ENCODE results near the gene ITGBL1.

Gene ITGBL1

GRCh38 chr13:101451641-101452040, 834 bp upstream of the ITGBL1 start:
- no peak for DNase-seq (ENCODE audit: low spot score)

- no peak for DNase-seq (ENCODE audit: low spot score)
Measured at GRCh38 chr13:101453784-101454201, 1.3 kb downstream of the ITGBL1 start.

DNA sequence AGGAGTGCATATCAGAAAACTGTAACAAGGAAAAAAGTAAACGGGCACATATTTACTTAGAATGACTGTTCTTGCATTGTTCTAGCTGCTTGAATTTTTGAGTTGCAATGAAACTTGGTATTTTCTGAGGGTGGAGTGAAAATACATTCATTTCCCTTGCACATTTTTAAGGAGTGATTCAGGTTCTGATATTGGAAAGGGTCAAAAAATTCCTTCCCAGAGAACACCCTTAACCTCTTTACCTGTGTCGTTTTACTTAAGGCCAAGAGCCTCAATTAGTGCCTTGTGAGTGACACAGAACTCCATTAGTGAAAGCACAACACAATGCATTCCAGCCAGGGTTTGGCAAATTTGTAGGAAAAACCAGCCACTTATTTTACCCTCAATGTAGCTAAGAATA, 2.3 kb downstream of the ITGBL1 start:
- DNase-seq (ENCODE audit: low spot score) = no peak

DNA sequence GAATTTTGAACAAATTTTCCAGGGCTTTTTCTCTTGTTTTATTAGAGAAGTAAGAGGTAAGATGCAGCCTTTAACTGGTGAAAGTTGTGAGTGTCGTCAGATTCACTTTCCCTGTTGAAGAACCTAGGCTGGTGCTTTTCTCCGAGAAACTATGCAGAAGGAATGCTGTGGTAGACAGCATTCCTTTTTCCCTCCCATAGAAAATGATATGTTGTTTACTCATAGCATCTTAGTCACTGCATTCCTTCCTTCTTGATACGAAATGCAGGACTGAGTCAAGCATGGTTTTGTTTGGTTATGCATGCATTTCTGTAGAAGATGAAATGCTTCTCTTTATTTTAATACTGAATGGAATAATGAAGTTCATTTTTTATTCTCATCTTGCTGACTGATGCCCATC, 3.4 kb downstream of the ITGBL1 start:
- no peak for DNase-seq (ENCODE audit: low spot score)

DNA sequence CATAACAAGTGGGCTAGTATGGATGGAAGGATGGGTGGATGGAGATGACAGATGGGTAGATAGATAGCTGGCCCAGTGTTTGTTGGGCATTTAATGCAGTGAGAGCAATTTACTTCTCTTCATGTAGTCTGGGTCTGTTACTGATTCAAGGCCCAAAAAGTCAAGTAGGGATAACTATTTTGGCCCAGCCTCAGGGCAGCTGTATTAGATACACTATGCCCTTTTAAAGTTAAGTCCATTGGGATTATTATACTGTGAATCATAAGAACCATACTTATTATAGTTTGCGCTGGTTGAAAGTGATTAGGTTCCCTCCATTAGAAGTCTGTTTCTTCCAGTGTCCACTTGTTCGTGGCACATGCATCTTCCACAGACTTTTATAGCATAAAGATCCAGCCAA, 4.7 kb downstream of the ITGBL1 start:
- DNase-seq (ENCODE audit: low spot score) = no peak

DNA sequence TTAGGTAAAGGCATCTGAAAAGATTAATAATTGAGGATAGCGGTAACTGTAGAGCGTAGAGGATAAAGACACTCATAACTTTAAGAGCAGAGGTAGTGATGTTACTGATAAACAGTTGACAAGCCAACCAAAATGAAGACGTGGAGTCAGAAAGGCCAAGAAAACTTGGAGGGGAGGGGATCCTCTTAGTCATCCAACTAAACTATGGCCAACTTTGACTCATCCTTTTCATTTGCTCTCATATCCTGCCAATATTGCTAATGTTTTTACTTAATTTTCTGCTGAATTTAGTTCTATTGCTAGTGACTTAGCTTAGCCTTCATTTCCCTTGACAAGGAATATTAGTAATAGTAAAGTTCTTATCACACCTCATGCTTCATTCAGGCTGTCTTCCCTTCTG, 13.4 kb downstream of the ITGBL1 start:
- DNase-seq (ENCODE audit: low spot score) = no peak

- no peak for DNase-seq (ENCODE audit: low spot score)
Measured at GRCh38 chr13:101467415-101467814, 14.9 kb downstream of the ITGBL1 start.

DNA sequence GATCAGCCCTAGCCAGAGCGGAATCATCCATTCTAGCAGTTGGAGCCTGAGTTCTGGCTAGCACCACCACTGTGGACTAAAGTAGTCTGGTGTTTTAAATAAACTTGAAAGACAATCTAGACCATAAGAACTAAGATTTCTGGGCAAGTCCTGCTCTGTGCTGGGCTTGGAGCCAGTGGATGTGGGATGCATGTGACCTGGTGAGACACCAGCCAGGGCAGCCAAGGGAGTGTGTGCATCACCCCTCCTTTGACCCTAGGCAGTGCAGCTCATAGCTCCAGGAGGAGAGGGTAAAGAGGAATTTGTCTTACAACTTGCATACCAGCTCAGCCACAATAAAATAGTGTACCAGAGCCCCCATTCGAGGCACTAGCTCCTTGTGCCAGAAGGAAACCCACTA, 21.0 kb downstream of the ITGBL1 start:
- no peak for DNase-seq (ENCODE audit: low spot score)

DNA sequence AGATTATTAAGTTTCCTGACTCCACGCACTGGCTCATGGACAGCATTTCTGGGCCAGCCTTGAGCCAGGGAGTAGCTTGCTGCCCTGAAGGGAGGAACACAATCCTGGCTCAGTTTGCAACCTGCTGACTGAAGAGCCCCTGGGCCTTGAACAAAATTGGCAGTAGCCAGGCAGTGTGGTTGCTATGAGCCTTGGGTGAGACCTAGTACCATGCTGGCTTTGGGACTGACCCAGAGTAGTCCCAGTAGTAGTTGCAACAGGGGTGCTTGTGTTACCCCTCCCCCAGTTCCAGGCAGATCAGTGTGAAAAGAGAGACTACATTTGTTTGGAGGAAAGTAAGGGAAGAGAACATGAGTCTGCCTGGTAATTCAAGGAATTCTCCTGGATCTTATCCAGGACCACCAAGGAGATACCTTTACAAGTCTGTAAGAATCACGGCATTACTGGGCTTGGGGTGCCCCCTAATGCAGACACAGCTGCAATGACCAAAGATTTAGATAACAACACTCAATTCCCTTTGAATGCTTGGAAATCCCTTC, 22.0 kb downstream of the ITGBL1 start:
- DNase-seq (ENCODE audit: low spot score) = no peak

DNA sequence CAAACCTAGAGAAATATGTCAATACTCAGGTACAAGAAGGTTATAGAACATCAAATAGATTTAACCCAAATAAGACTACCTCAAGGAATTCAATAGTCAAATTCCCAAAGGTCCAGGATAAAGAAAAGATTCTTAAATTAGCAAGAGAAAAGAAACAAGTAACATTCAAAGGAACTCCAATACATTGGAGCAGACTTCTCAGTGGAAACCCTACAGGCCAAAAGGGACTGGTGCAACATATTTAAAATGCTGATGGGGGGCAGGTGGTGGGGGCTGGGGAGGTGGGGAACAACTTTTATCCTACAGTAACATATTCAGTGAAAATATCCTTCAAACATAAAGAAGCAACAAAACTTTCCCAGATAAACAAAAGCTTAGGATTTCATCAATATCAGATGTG, 23.1 kb downstream of the ITGBL1 start:
- DNase-seq (ENCODE audit: low spot score) = no peak

GRCh38 chr13:101481421-101481820, 28.9 kb downstream of the ITGBL1 start:
- no peak for DNase-seq (ENCODE audit: low spot score)

DNA sequence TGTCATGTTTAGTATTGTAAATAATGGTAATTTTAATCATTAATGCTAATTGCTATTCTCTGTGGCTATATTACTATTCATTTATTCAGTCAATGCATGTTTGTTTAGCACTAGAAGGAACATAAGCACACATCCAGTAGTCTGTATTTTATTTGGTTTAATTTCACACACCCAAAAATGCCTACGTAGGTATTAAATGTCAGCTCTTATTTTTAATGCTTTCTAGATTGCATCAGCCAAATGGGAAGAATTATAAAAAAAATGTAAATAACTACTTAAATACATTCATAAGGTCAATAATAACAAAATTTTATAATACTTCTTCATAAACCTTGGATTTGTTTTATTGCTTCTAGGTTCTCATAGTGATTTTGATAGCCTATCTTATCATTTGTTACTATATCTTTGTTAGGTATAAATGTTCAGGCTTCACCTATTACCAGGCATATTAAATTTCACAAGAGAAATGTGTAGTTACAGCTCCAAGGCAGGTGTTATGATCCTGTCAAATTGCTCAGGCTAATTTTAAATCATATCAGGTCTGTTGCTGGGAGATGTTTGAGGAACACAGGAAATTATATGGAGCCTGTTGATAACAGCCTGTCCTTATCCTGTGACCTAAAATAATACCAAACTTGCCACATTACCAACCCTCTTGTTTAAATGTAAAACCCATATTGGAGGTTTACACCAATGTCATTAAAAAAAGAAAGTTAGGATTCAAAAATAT, 34.4 kb downstream of the ITGBL1 start:
- no peak for DNase-seq (ENCODE audit: low spot score)

- no peak for DNase-seq (ENCODE audit: low spot score)
Measured at GRCh38 chr13:101487438-101487830, 35.0 kb downstream of the ITGBL1 start.

DNA sequence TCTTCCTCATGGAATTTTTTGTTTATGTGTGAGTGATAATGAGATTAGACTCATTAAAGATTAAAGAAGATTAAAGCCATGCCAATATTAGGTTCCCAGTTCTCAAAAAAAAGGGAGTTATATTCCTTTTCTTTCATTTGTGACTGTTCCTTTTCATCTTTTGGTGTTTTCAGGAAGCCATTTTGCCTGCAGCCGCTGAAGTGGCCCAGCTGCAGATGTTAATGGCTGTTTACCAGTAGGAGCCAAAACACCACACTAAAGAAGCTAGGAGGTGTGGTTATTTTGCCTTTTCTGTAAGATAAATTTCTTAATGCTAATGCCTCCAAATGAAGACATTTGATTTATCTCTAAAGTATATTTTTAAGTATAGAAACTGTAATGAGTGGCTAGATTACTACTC, 36.3 kb downstream of the ITGBL1 start:
- no peak for DNase-seq (ENCODE audit: low spot score)

DNA sequence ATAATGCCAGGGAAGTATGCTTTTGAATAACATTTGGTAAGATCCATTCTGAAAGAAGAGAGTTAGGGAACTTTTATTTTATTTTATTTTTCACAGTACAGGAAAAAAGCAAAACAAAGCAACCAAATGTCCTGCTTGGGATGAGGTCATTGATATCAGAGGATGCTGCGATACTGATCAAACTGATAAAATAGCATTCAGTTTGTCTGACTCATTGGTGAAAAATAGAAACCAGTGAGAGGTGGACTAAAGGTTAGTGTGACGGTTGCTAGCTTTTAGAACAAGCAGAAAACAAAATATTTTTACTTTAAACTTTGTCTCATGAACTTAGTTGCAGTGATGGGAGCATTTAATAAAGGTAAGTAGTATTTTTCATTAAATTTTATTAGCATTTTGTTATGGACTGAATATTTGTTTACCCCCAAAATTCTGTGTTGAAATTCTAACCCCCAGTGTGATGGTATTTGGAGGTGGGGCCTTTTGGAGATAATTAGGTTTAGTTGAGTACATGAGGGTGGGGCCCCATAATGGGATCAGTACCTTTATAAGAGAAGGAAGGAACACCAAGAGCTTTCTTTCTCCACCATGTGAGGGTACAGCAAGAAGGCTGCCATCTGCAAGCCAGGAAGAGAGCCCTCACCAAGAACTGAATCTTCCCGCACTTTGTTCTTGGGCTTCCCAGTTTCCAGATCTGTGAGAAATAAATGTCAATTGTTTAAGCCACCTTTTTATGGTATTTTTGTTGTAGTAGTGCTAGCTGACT, 37.3 kb downstream of the ITGBL1 start:
- no peak for DNase-seq (ENCODE audit: low spot score)

DNA sequence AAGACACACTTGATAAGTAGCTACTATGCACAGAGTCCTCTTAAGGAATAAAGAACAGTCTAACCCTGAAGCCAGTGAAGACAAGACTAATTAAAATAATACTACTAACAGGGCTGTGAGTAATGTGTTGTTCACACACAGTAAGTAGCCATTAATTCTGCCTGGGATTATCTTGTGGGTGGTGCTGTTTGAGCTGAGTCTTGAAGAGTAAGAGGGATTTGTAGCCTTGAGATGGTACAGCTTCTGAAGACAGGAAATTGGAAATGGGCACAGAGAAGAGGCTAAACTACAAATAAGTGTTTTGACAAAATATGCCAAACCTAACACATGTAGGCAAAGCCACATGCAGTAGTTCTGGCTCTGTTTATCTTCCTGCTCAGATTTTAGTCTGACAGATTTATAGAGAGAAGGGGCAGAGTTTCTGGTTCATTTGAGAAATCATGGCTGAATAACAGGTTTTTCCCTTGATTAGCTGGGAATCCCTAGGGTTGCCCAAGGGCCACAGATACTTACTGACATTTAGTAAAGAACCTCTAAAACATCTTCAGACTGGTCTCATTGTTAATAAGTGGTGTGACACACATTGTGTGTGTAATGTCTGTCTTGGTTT, 38.0 kb downstream of the ITGBL1 start:
- no peak for DNase-seq (ENCODE audit: low spot score)

DNA sequence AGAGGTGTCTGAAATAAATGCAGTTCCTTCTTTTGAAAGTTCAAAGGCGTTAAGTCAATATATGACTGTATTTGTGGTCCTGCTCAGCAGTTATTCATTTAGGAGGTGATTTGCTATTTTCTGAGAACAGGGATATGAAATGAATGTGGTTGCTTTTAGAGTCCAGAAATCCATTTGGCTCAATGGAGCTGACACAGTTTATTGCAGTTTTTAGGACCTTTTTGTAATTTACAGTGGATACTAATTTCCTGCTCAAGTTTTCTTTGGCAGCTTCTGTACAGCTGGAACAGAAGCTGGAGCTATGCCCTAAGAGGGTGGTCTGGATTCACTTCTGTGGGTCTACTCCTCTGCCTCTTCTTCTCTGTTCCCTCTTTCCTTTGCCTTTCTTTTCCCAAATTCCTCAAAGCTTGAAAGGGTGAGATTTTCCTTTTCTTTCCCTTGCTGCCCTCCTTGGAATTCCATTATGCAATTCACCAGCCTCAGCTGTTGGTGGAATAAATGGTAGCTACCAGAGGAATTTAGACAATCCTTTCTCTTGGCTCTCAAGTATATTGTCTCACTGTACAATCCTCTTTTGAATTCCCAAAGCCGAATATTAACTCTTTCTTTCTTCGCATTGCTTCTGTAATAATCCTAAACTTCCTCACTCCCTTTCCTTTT, 39.9 kb downstream of the ITGBL1 start:
- no peak for DNase-seq (ENCODE audit: low spot score)

GRCh38 chr13:101493541-101493940, 41.1 kb downstream of the ITGBL1 start:
- DNase-seq (ENCODE audit: low spot score) = no peak

DNA sequence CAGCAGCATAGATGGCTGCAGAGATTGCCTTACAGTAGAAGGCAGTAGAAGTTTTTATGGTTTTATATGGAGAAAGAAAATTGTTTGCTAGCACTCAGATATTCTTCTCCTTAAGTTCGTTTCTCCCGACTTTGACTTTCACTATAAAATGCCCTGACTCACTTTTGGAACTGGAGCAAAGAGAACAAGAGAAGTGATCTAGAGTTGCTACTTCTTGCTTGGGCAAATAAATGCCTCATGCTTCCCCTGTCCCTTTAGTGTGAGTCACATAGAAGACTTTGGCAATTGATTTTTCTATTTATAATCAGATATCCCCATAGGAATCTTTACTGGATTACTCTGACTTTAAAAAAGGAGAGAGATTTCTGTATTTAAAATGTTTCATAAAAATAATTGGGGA, 46.9 kb downstream of the ITGBL1 start:
- DNase-seq (ENCODE audit: low spot score) = no peak

DNA sequence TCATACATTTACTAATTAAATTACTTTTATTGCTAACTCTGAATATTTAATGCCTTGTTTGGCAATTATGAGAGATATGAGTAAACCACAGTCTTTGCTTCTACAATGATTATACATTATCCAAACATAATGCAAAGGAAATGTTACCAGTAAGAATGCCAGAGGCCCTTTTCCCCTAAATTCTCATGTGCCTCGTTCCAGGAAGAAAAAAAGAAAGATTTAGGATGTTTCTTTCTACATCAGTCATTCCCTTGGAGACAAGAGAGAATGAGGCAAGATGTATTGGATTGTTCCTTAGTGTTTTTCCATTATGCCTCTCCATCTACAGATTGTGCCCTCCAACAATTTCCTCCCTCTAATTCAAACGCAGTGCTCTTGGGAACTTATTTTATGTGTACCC, 50.1 kb downstream of the ITGBL1 start:
- no peak for DNase-seq (ENCODE audit: low spot score)

DNA sequence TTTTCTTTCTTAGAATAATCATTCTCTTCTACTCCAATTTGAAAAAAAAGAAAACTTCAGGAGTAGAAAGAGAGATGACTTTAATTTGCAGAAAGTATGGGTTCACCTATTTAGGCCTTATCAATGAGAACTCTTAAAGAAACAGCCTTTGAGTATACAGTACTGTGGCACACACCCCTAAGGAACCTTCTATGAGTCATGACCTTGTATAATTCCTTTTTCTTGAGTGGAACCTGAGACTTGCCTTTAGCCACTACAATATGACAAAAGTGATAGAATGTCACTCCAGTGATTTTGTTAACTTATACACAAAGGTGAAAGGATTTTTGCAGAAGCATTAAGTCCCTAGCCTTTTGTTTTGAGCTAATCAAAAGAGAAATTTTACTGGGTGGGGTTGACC, 58.7 kb downstream of the ITGBL1 start:
- DNase-seq (ENCODE audit: low spot score) = no peak

- DNase-seq (ENCODE audit: low spot score) = no peak
Measured at GRCh38 chr13:101511766-101512165, 59.3 kb downstream of the ITGBL1 start.

DNA sequence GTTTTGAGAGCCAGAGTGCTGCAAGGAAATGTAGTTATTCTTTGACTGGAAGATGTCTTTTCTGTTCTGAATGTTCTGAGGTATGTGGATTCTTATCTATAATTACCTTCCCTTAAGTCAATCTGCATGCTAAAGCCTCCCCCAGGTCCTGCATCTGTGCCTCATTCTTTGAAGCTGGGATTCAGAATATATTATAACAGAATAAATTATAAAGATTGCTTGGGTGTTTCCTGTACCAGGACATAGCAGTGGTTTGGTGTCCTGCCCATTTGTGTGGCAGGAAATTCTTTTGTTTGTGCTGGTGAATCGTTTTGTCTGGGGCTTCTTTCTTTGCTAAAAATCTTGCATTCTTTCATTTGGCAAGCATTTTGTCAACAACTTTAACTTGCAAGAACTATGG, 60.2 kb downstream of the ITGBL1 start:
- no peak for DNase-seq (ENCODE audit: low spot score)

All from hematopoietic multipotent progenitor cell treated with erythropoietin and hydrocortisone succinate and interleukin-3 and kit ligand, for 15 days (in vitro differentiated cells).